AG09309 (cell line): Measurements from ENCODE around the gene SLC27A4.

Experiments used
- DNase-seq: peaks from one replicate; pipeline ENCODE4 v3.0.0-alpha.2; 2010; ENCODE audit warnings: low read depth
- H3K4me3 ChIP-seq: 2 replicates; pipeline ENCODE4 v1.5.1; 2011; ENCODE audit warnings: mild to moderate bottlenecking, low read depth, low read length, moderate library complexity; ENCODE audit not compliant: control insufficient read depth
- CTCF ChIP-seq: IDR thresholded peaks from 2 replicates; pipeline ENCODE4 v1.5.1; 2011; ENCODE audit warnings: mild to moderate bottlenecking, low read depth, low read length, inconsistent platforms; ENCODE audit not compliant: insufficient read depth, control insufficient read depth; ENCODE audit errors: missing control alignments

The SLC27A4 gene

GRCh38 chr9:128383007-128383753 lies 42.9 kb downstream of the SLC27A4 start:
- TF ChIP-seq CTCF = no peak
- DNase-seq = no peak
- H3K4me3 ChIP-seq = no peak overlapping the region

- no peak overlapping the region for H3K4me3 ChIP-seq
- DNase-seq = no peak
These were observed 43.5 kb downstream of the SLC27A4 start for GRCh38 chr9:128383791-128384190.

GRCh38 chr9:128384801-128385495 lies 44.6 kb downstream of the SLC27A4 start:
- DNase-seq = no peak
- no peak for TF ChIP-seq CTCF
- H3K4me3 ChIP-seq = no peak overlapping the region

More at GRCh38 chr9:128383791-128384190, 43.5 kb downstream of the SLC27A4 start:
- TF ChIP-seq CTCF = no peak

- H3K4me3 ChIP-seq = no peak overlapping the region
- DNase-seq = no peak
- no peak for TF ChIP-seq CTCF
These were observed 45.5 kb downstream of the SLC27A4 start for GRCh38 chr9:128385496-128386460.

- DNase-seq = no peak
- TF ChIP-seq CTCF = no peak
- H3K4me3 ChIP-seq = no peak overlapping the region
These were observed 47.8 kb downstream of the SLC27A4 start for GRCh38 chr9:128388150-128388549.
